Left lung (tissue), 10 donors: ENCODE measurements around the gene KCNA3. TPM values are rescaled to one million over a fixed set of nuclear protein-coding genes. Genes with fewer than 3 reads are reported as not detected.
A peak's percentile ranks its signal among the peaks of the same experiment; 100 is the strongest.

Experiments used
- ATAC-seq: fragments of 200-7000 bp; cut with Tn5 transposase; one replicate; pipeline ENCODE4 v1.9.1; 2020; ENCODE audit warnings: moderate library complexity
- DNase-seq, 4 donors: peaks; one replicate each; pipeline ENCODE4 v3.0.0-alpha.2; 2013 to 2020
- H3K27ac ChIP-seq, 2 donors: fragments of 200-600 bp; sonication (generic) in 1 of 2; one replicate each; pipeline versions ENCODE4 v1.5.0 to v1.8.0; 2020 to 2021
- H3K27me3 ChIP-seq, 2 donors: fragments of 200-600 bp; sonication (generic) in 1 of 2; one replicate each; pipeline versions ENCODE4 v1.5.0 to v1.8.0; 2020 to 2021
- H3K36me3 ChIP-seq, 2 donors: fragments of 200-600 bp; sonication (generic) in 1 of 2; one replicate each; pipeline versions ENCODE4 v1.5.0 to v1.8.0; 2020 to 2021
- H3K4me1 ChIP-seq, 2 donors: fragments of 200-600 bp; one replicate each; pipeline ENCODE4 v1.8.0; 2021
- H3K4me3 ChIP-seq, 2 donors: fragments of 200-600 bp; sonication (generic) in 1 of 2; one replicate each; pipeline versions ENCODE4 v1.5.0 to v1.8.0; 2020 to 2021; ENCODE audit warnings: mild to moderate bottlenecking in 1 of 2
- H3K9me3 ChIP-seq, 2 donors: fragments of 200-600 bp; sonication (generic) in 1 of 2; one replicate each; pipeline versions ENCODE4 v1.5.0 to v1.8.0; 2020 to 2021
- intact Hi-C, 2 donors: fragments of 100-400 bp; cut with DNase I; formaldehyde crosslinking; loops; one replicate each; pipeline versions ENCODE4 v1.11.2 to v1.14.2; 2022
- polyA plus RNA-seq, 6 donors: library from polyadenylated mRNA; unstranded; fragments of 120-200 nt; gene quantifications; one replicate each; pipeline ENCODE4 v1.2.1, GENCODE V29; 2013; ENCODE audit not compliant: insufficient read length in 6 of 6
- total RNA-seq, 2 donors: library from RNA; stranded (reverse); fragmentation: NEBNext Ultra II Directional; extraction: Animal tissue kit (Norgen Biotek cat#: 25700); gene quantifications; one replicate each; pipeline ENCODE4 v1.2.1, GENCODE V29; 2021
- TF ChIP-seq, protein P1 (sequence below), 2 donors: fragments of 200-600 bp; sonication (generic) in 1 of 2; IDR thresholded peaks; one replicate each; pipeline versions ENCODE4 v1.5.0 to v1.8.0; 2021; ENCODE audit warnings: antibody characterized with exemption in 2 of 2
- donor health status: DM: no; HTN: yes; CAD: no.
- donor health status: DM: no; HTN: no; CAD: no.

KCNA3 gene
- total and polyA plus RNA-seq, 8 donors, result 0.81 to 11.3 (median 1.0) TPM

DNA sequence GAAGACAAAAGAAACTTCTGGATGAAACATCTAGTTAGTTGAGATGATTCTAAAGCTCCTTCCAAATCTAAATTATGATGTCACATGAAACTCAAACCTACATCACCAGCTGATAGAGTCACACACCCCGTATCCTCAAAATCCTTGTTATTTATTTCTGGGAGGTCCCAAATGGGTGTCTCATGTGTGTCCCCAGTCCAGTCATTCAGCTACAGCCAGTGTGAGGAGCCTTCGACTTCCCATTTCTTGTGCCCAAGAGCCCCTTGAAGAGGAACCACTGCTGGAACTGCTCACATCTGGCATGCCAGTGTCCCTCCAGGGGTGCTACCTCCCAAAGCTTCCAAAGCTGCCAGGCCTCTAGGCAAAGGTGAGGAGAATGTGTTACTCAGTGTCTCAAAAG is 32.5 kb upstream of the KCNA3 start:
- intact Hi-C loops, result no loop called here
- Histone ChIP-seq H3K4me3 (no peak overlapping the region), H3K27me3 (no peaks in the 10 kb centered on the region), H3K36me3 (no peaks in the 10 kb centered on the region), H3K27ac (no peak overlapping the region), H3K4me1 (no peaks in the 10 kb centered on the region), H3K9me3 (no peaks in the 10 kb centered on the region)
- TF ChIP-seq, protein P1, sequence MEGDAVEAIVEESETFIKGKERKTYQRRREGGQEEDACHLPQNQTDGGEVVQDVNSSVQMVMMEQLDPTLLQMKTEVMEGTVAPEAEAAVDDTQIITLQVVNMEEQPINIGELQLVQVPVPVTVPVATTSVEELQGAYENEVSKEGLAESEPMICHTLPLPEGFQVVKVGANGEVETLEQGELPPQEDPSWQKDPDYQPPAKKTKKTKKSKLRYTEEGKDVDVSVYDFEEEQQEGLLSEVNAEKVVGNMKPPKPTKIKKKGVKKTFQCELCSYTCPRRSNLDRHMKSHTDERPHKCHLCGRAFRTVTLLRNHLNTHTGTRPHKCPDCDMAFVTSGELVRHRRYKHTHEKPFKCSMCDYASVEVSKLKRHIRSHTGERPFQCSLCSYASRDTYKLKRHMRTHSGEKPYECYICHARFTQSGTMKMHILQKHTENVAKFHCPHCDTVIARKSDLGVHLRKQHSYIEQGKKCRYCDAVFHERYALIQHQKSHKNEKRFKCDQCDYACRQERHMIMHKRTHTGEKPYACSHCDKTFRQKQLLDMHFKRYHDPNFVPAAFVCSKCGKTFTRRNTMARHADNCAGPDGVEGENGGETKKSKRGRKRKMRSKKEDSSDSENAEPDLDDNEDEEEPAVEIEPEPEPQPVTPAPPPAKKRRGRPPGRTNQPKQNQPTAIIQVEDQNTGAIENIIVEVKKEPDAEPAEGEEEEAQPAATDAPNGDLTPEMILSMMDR (IDR thresholded peaks at IDR 0.05), result no peak
- DNase-seq (no peak), ATAC-seq (peak; percentile 53)

DNA sequence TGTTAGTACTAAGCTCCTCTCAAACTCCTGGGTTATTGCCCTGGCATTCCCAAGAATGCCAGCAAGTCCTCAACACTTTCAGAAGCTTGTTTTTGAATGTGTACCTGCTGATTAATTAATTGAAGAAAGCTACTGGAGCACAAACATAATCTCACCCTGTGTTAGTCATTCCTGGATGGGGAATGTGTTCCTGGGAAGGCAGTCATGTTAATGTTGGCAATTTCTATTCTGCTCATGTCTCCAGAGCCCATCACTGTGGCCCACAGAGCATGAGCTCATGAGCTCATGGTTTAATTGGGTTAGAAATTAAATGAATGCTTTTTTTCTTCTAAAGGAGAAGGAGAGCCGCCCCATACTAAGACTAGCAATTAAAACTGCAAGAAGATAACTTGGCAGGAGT is 31.9 kb upstream of the KCNA3 start:
- Histone ChIP-seq H3K9me3 (no peaks in the 10 kb centered on the region), H3K27me3 (no peaks in the 10 kb centered on the region), H3K4me3 (no peak overlapping the region), H3K27ac (no peak overlapping the region), H3K4me1 (no peaks in the 10 kb centered on the region), H3K36me3 (no peaks in the 10 kb centered on the region)
- no peak for ATAC-seq
- TF ChIP-seq, protein P1 (IDR thresholded peaks at IDR 0.05), result no peak
- no peak for DNase-seq
- intact Hi-C loops, result no loop called here

DNA sequence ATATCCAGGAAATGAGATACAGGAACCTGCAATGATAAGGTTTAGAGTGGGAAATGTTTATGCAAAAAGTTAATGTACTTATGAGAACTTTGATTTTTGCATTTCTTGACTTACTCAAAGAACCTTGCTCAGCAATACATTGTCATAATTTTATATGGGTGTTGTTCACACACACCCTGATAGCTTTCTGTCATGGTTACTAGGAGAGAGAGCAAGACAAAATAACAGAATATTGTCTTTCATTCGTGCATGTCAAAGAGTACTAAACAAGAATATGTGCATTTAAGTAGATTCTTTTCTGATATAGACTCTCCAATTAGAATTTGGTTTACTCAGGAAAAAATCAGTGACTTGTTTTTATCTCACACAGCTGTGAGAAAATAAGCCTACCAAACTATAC is 27.5 kb upstream of the KCNA3 start:
- no peaks in the 10 kb centered on the region for H3K4me1 ChIP-seq
- TF ChIP-seq, protein P1 (IDR thresholded peaks at IDR 0.05), result no peak
- ATAC-seq, result no peak
- intact Hi-C loops, result no loop called here
- DNase-seq, result no peak
- H3K27me3 ChIP-seq, result no peaks in the 10 kb centered on the region
- H3K4me3 ChIP-seq, result no peak overlapping the region
- H3K9me3 ChIP-seq, result peaks cover 0 to 4% of the 10 kb centered on the region in 2 donors
- H3K27ac ChIP-seq, result no peak overlapping the region
- H3K36me3 ChIP-seq, result no peaks in the 10 kb centered on the region

DNA sequence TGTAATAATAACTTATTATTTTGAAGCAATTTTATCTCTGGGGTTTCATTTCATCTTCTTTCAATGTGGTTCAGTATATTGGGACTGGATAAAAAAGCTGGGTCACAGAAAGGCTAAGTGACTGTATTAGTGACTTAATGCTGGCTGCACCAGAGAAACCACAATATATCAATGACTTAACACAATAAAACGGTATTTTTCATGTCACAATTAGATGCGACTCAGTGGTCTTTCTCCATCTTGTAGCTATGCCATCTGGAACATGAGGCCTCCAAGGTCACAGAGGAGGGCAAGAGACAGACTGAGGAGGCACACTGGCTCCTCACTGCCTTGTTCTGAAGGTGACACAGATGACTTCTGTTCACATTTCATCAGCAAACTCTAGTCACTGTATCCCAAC is 26.0 kb upstream of the KCNA3 start:
- Histone ChIP-seq H3K27ac (no peak overlapping the region), H3K27me3 (no peaks in the 10 kb centered on the region), H3K4me1 (no peaks in the 10 kb centered on the region), H3K36me3 (no peaks in the 10 kb centered on the region), H3K4me3 (no peak overlapping the region), H3K9me3 (peaks cover 0 to 4% of the 10 kb centered on the region in 2 donors)
- DNase-seq (no peak), ATAC-seq (no peak)
- TF ChIP-seq, protein P1 (IDR thresholded peaks at IDR 0.05), result no peak
- intact Hi-C loops, result no loop called here

DNA sequence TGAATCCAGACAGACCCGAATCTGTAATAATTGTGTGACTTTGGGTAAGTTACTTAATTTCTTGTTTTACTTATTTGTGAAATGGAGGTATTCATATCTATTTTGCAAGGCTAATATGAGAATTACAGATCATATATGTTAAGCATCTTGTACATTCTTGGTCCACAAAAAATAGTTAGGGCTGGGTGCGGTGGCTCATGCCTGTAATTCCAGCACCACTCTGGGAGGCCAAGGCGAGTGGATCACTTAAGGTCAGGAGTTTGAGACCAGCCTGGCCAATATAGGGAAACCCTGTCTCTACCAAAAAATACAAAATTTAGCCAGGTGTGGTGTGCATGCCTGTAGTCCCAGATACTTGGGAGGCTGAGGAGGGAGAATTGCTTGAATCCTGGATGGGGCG is 22.9 kb upstream of the KCNA3 start:
- H3K4me3 ChIP-seq, result no peak overlapping the region
- no peaks in the 10 kb centered on the region for H3K36me3 ChIP-seq
- ATAC-seq (no peak), DNase-seq (no peak)
- TF ChIP-seq, protein P1 (IDR thresholded peaks at IDR 0.05), result no peak
- H3K9me3 ChIP-seq, result peaks cover 0 to 4% of the 10 kb centered on the region in 2 donors
- no peaks in the 10 kb centered on the region for H3K4me1 ChIP-seq
- H3K27ac ChIP-seq, result no peak overlapping the region
- intact Hi-C loops, result no loop called here
- H3K27me3 ChIP-seq, result no peaks in the 10 kb centered on the region
